Hepatocyte (in vitro differentiated cells): Measurements from ENCODE around the gene PISD. TPM values are rescaled to one million over a fixed set of nuclear protein-coding genes. Genes with fewer than 3 reads are reported as not detected.
A peak's percentile ranks its signal among the peaks of the same experiment; 100 is the strongest.

ENCODE experiments used
- DNase-seq: peaks from one replicate; pipeline ENCODE4 v3.0.0-alpha.2; 2016; ENCODE audit warnings: low spot score
- H2AFZ ChIP-seq: fragments of 200-600 bp; sonication (generic); 2 replicates; pipeline ENCODE4 v1.6.0; 2016; ENCODE audit warnings: antibody characterized with exemption, mild to moderate bottlenecking
- H3K27ac ChIP-seq: fragments of 200-600 bp; sonication (generic); 2 replicates; pipeline ENCODE4 v1.5.1; 2016; ENCODE audit warnings: mild to moderate bottlenecking
- H3K27me3 ChIP-seq: fragments of 200-600 bp; sonication (generic); 2 replicates; pipeline ENCODE4 v1.6.1; 2016
- H3K36me3 ChIP-seq: fragments of 200-600 bp; sonication (generic); replicated peaks from 2 replicates; pipeline ENCODE4 v1.5.1; 2016; ENCODE audit warnings: low read depth; ENCODE audit not compliant: insufficient read depth
- H3K4me1 ChIP-seq: fragments of 200-600 bp; sonication (generic); 2 replicates; pipeline ENCODE4 v1.5.1; 2016; ENCODE audit warnings: mild to moderate bottlenecking, moderate library complexity; ENCODE audit not compliant: insufficient read depth
- H3K4me2 ChIP-seq: fragments of 200-600 bp; sonication (generic); 2 replicates; pipeline ENCODE4 v1.6.0; 2016
- H3K4me3 ChIP-seq: fragments of 200-600 bp; sonication (generic); 2 replicates; pipeline ENCODE4 v1.5.1; 2016; ENCODE audit warnings: mild to moderate bottlenecking
- H3K79me2 ChIP-seq: fragments of 200-600 bp; sonication (generic); 2 replicates; pipeline ENCODE4 v1.6.0; 2017; ENCODE audit warnings: mild to moderate bottlenecking
- H3K9me2 ChIP-seq: fragments of 200-600 bp; sonication (generic); replicated peaks from 2 replicates; pipeline ENCODE4 v1.6.0; 2017; ENCODE audit warnings: mild to moderate bottlenecking; ENCODE audit not compliant: insufficient read depth
- H3K9me3 ChIP-seq: fragments of 200-600 bp; sonication (generic); 2 replicates; pipeline ENCODE4 v1.5.1; 2016; ENCODE audit warnings: low read depth, mild to moderate bottlenecking
- H4K20me1 ChIP-seq: fragments of 200-600 bp; sonication (generic); 2 replicates; pipeline ENCODE4 v1.6.0; 2016; ENCODE audit warnings: mild to moderate bottlenecking; ENCODE audit not compliant: insufficient read depth, poor library complexity, severe bottlenecking
- EZH2 ChIP-seq: fragments of 200-600 bp; sonication (generic); IDR thresholded peaks from 2 replicates; pipeline ENCODE4 v1.6.1; 2016; ENCODE audit warnings: antibody characterized with exemption, mild to moderate bottlenecking, borderline replicate concordance
- EZH2phosphoT487 ChIP-seq: fragments of 200-600 bp; sonication (generic); IDR thresholded peaks from one replicate; pipeline ENCODE4 v1.6.1; 2018; ENCODE audit warnings: antibody characterized with exemption, mild to moderate bottlenecking, low read depth, moderate library complexity; ENCODE audit not compliant: unreplicated experiment, severe bottlenecking
- WGBS: methylation state at CpG from one replicate; pipeline ENCODE4 v1.1.6; 2016; ENCODE audit warnings: low lambda C conversion rate; ENCODE audit errors: missing lambda C conversion rate; 5-methylcytosine and 5-hydroxymethylcytosine counted together
- polyA plus RNA-seq: library from polyadenylated mRNA; unstranded; fragments of >200 nt; fragmentation: Nextera tagmentation; extraction: Ambion mirVana; gene quantifications from 2 replicates; pipeline ENCODE4 v1.2.1, GENCODE V29; 2016
- total RNA-seq: library from RNA; depleted of rRNA; stranded (reverse); fragments of >200 nt; gene quantifications from 2 replicates; pipeline ENCODE4 v1.2.3, GENCODE V29; 2014
- TF ChIP-seq, protein P1 (sequence below): fragments of 200-600 bp; sonication (generic); IDR thresholded peaks from 2 replicates; pipeline ENCODE4 v1.5.1; 2016; ENCODE audit warnings: antibody characterized with exemption, mild to moderate bottlenecking; ENCODE audit not compliant: poor library complexity

The PISD gene
- total and polyA plus RNA-seq, 2 experiments from 2014 or later, result 46.2 to 62.9 TPM

- Histone ChIP-seq H3K9me2 (no peaks in the 10 kb centered on the region), H2AFZ (peak overlapping the region; percentile 52), H3K27me3 (no peaks in the 10 kb centered on the region), H3K36me3 (no peaks in the 10 kb centered on the region), H3K4me3 (peak overlapping the region; percentile 53), H4K20me1 (peaks cover 29% of the 10 kb centered on the region), H3K4me1 (peaks cover 37% of the 10 kb centered on the region), H3K79me2 (peaks cover 80% of the 10 kb centered on the region), H3K27ac (peak overlapping the region; percentile 95), H3K9me3 (no peaks in the 10 kb centered on the region), H3K4me2 (peak overlapping the region; percentile 98)
- WGBS, result 49% methylated on average over 12 of the region's 14 CpGs
- DNase-seq, result no peak
- TF ChIP-seq, protein P1, sequence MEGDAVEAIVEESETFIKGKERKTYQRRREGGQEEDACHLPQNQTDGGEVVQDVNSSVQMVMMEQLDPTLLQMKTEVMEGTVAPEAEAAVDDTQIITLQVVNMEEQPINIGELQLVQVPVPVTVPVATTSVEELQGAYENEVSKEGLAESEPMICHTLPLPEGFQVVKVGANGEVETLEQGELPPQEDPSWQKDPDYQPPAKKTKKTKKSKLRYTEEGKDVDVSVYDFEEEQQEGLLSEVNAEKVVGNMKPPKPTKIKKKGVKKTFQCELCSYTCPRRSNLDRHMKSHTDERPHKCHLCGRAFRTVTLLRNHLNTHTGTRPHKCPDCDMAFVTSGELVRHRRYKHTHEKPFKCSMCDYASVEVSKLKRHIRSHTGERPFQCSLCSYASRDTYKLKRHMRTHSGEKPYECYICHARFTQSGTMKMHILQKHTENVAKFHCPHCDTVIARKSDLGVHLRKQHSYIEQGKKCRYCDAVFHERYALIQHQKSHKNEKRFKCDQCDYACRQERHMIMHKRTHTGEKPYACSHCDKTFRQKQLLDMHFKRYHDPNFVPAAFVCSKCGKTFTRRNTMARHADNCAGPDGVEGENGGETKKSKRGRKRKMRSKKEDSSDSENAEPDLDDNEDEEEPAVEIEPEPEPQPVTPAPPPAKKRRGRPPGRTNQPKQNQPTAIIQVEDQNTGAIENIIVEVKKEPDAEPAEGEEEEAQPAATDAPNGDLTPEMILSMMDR, result no peak
These were observed 32.3 kb downstream of the PISD start for GRCh38 chr22:31629741-31630184.

DNA sequence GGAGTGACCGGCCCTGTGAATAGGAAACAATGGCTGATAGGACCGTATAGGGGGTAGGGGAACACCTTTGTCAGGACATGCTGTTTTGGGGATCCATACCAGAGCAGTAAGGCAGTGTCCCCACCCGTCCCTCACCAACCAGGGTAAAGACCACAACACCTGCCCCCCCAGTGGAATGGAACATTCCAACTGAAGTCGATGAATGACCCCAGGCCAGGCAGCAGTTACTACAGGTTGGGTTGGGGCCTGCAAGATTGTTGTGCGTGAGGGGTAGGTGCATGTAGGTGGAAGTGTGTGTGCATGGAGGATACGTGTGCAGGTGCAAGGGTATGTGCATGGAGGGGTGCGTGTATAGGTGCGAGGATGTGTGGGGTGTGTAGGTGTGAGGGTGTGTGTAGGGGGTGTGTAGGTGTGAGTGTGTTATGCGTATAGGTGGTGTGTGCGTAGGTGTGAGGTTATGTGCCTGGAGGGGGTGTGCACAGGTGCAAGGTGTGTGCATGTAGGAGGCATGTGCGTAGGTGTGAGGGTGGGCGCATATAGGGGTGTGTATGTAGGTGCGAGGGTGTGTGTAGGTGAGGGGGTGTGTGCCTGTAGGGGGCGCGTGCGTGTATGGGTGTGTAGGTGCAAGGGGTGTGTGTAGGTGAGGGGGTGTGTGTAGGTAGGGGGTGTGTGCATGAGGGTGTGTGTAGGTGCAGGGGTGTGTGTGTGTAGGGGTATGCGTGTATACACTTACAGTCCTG lies 32.9 kb downstream of the PISD start:
- Histone ChIP-seq H3K4me3 (no peak overlapping the region), H2AFZ (no peak overlapping the region)

DNA sequence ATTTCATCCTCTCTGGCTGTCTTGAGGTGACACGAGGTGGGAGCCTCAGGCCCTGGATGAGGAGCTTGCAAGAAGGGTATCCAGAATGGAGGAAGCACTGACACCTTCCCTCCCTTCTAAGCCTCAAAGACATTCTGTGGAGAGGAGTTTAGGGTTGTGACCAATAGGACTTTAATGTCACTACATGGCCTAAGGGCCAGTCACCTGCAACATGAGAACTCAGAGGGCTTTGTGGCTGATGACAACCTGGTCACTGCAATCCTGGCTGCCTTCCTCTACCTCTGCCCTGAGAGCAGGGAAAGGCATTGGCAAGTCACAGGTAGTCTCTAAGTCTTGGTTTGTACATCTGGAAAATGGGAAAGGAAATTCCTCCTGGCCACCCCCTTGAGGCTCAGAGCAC lies 33.7 kb downstream of the PISD start:
- Histone ChIP-seq H3K9me2 (no peaks in the 10 kb centered on the region), H4K20me1 (peaks cover 39% of the 10 kb centered on the region), H3K27me3 (no peaks in the 10 kb centered on the region), H2AFZ (no peak overlapping the region), H3K27ac (no peak overlapping the region), H3K4me2 (no peak overlapping the region), H3K36me3 (no peaks in the 10 kb centered on the region), H3K4me1 (peaks cover 34% of the 10 kb centered on the region), H3K79me2 (peaks cover 84% of the 10 kb centered on the region), H3K9me3 (no peaks in the 10 kb centered on the region), H3K4me3 (no peak overlapping the region)
- TF ChIP-seq EZH2phosphoT487, result no peak
- TF ChIP-seq, protein P1, result no peak
- TF ChIP-seq EZH2, result no peak
- WGBS, result 100% methylated on average over 1 of the region's 1 CpG
- no peak for DNase-seq

More for the DNA sequence above, 32.9 kb downstream of the PISD start:
- H3K36me3 ChIP-seq, result no peaks in the 10 kb centered on the region
- TF ChIP-seq, protein P1, result no peak
- TF ChIP-seq EZH2 (no peak), EZH2phosphoT487 (no peak)
- DNase-seq, result no peak
- 88% methylated on average over 14 of the region's 17 CpGs for WGBS
- H3K27me3 ChIP-seq, result no peaks in the 10 kb centered on the region
- H3K9me2 ChIP-seq, result no peaks in the 10 kb centered on the region
- H3K27ac ChIP-seq, result peak overlapping the region; percentile 95
- peak overlapping the region; percentile 98 for H3K4me2 ChIP-seq
- H3K9me3 ChIP-seq, result no peaks in the 10 kb centered on the region
- peaks cover 37% of the 10 kb centered on the region for H3K4me1 ChIP-seq
- H4K20me1 ChIP-seq, result peaks cover 34% of the 10 kb centered on the region
- peaks cover 82% of the 10 kb centered on the region for H3K79me2 ChIP-seq
